H1 (cell line): ENCODE measurements around the gene LYPD1.

Experiments
- POLR2A ChIP-seq, 2 experiments: IDR thresholded peaks; 1 replicate in 1 of 2; 2 replicates in 1 of 2; pipeline ENCODE4 v1.6.1; 2011; ENCODE audit warnings: low read depth in 2 of 2, low read length in 2 of 2, mild to moderate bottlenecking in 2 of 2; ENCODE audit errors: control extremely low read depth in 1 of 2
- RAD21 ChIP-seq, 2 experiments: IDR thresholded peaks in 1 of 2; conservative IDR thresholded peaks in 1 of 2; 2 replicates each; pipeline ENCODE4 v1.6.1; 2011; ENCODE audit warnings: low read depth in 2 of 2, low read length in 2 of 2, improper control_type of control experiment in 1 of 2, inconsistent platforms in 1 of 2, mild to moderate bottlenecking in 1 of 2, moderate library complexity in 1 of 2
- TAF1 ChIP-seq: IDR thresholded peaks from 2 replicates; pipeline ENCODE4 v1.6.1; 2011; ENCODE audit warnings: mild to moderate bottlenecking, low read depth, low read length
- YY1 ChIP-seq: IDR thresholded peaks from 2 replicates; pipeline ENCODE4 v1.6.1; 2011; ENCODE audit warnings: low read depth, mild to moderate bottlenecking, low read length
- TF ChIP-seq, protein P1 (sequence below), 3 experiments: IDR thresholded peaks; 1 replicate in 2 of 3; 2 replicates in 1 of 3; pipeline versions ENCODE4 v1.5.1 to v1.6.1; 2011; ENCODE audit warnings: low read length in 3 of 3, mild to moderate bottlenecking in 3 of 3, inconsistent platforms in 2 of 3, low read depth in 1 of 3, moderate library complexity in 1 of 3; ENCODE audit not compliant: insufficient read depth in 1 of 3; ENCODE audit errors: control extremely low read depth in 1 of 3

DNA sequence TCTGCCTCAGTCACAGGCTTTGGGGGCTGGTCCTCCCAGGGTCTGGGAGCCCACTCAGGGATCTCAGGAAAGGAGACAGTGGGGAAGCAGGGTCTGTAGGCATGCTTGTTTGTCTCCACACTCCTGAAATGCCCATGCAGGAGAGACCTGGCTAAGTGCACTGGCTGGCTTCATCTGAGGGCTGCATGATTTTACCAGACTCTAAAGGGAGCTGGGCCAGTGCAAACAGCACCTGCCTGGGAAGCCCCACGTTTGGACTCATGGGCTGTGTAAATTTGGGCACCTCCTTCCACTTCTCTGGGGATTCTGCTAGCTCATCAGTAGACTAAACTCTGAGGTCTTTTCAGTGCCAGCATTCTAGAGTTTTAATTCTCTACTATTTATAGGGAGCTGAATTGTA, 33.7 kb downstream of the LYPD1 start:
- TF ChIP-seq RAD21 (IDR thresholded peaks at IDR 0.05 in 1 of 2, conservative IDR thresholded peaks at IDR 0.05 in 1 of 2; ENCODE audit: low read depth in 2 of 2, low read length in 2 of 2) (no peak), TAF1 (no peak), POLR2A (IDR thresholded peaks at IDR 0.05; ENCODE audit: control extremely low read depth in 1 of 2, low read depth in 2 of 2, low read length in 2 of 2) (no peak), YY1 (no peak)
- TF ChIP-seq, protein P1, sequence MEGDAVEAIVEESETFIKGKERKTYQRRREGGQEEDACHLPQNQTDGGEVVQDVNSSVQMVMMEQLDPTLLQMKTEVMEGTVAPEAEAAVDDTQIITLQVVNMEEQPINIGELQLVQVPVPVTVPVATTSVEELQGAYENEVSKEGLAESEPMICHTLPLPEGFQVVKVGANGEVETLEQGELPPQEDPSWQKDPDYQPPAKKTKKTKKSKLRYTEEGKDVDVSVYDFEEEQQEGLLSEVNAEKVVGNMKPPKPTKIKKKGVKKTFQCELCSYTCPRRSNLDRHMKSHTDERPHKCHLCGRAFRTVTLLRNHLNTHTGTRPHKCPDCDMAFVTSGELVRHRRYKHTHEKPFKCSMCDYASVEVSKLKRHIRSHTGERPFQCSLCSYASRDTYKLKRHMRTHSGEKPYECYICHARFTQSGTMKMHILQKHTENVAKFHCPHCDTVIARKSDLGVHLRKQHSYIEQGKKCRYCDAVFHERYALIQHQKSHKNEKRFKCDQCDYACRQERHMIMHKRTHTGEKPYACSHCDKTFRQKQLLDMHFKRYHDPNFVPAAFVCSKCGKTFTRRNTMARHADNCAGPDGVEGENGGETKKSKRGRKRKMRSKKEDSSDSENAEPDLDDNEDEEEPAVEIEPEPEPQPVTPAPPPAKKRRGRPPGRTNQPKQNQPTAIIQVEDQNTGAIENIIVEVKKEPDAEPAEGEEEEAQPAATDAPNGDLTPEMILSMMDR (IDR thresholded peaks at IDR 0.05; ENCODE audit: control extremely low read depth in 1 of 3, insufficient read depth in 1 of 3, low read depth in 1 of 3, low read length in 3 of 3), result no peak
